ENCODE results near the gene FCN3. TPM values are rescaled to one million over a fixed set of nuclear protein-coding genes. Genes with fewer than 3 reads are reported as not detected.

Gene FCN3
- total and polyA plus RNA-seq, 9 of the 15 experiments (the other 6 are each of a cell fraction or from before 2014, with no cell fraction given): 0.49 TPM; not detected in 8

GRCh38 chr1:27395441-27396195, 21.0 kb upstream of the FCN3 start (continued):
- TF ChIP-seq, protein P1, sequence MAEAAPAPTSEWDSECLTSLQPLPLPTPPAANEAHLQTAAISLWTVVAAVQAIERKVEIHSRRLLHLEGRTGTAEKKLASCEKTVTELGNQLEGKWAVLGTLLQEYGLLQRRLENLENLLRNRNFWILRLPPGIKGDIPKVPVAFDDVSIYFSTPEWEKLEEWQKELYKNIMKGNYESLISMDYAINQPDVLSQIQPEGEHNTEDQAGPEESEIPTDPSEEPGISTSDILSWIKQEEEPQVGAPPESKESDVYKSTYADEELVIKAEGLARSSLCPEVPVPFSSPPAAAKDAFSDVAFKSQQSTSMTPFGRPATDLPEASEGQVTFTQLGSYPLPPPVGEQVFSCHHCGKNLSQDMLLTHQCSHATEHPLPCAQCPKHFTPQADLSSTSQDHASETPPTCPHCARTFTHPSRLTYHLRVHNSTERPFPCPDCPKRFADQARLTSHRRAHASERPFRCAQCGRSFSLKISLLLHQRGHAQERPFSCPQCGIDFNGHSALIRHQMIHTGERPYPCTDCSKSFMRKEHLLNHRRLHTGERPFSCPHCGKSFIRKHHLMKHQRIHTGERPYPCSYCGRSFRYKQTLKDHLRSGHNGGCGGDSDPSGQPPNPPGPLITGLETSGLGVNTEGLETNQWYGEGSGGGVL (CRISPR knock-in tag; IDR thresholded peaks at IDR 0.05): no peak
- no peak for TF ChIP-seq MLLT1 (IDR thresholded peaks at IDR 0.05)
- TF ChIP-seq ZNF717 (CRISPR knock-in tag; IDR thresholded peaks at IDR 0.05): no peak
- TF ChIP-seq WHSC1 (IDR thresholded peaks at IDR 0.05; ENCODE audit: low read length): no peak
- TF ChIP-seq FIP1L1 (IDR thresholded peaks at IDR 0.05; ENCODE audit: low read depth, low read length, poor library complexity, severe bottlenecking): no peak
- TF ChIP-seq IRF2 (CRISPR knock-in tag; IDR thresholded peaks at IDR 0.05): no peak
- no peak for TF ChIP-seq ZNF445 (CRISPR knock-in tag; IDR thresholded peaks at IDR 0.05; ENCODE audit: low read depth)
- TF ChIP-seq MED1 (CRISPR knock-in tag; IDR thresholded peaks at IDR 0.05; ENCODE audit: borderline replicate concordance): no peak
- no peak for TF ChIP-seq EWSR1 (IDR thresholded peaks at IDR 0.05; ENCODE audit: borderline replicate concordance, low read depth, partially characterized antibody)
- no peak for TF ChIP-seq PHF21A (IDR thresholded peaks at IDR 0.05; ENCODE audit: borderline replicate concordance, low read depth)
- TF ChIP-seq, protein P2, sequence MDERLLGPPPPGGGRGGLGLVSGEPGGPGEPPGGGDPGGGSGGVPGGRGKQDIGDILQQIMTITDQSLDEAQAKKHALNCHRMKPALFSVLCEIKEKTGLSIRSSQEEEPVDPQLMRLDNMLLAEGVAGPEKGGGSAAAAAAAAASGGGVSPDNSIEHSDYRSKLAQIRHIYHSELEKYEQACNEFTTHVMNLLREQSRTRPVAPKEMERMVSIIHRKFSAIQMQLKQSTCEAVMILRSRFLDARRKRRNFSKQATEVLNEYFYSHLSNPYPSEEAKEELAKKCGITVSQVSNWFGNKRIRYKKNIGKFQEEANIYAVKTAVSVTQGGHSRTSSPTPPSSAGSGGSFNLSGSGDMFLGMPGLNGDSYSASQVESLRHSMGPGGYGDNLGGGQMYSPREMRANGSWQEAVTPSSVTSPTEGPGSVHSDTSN (CRISPR knock-in tag; IDR thresholded peaks at IDR 0.05; ENCODE audit: low read depth): no peak
- TF ChIP-seq, protein P2 (tag; conservative IDR thresholded peaks at IDR 0.05; ENCODE audit: low read depth): no peak
- TF ChIP-seq ZNF444 (CRISPR knock-in tag; IDR thresholded peaks at IDR 0.05): no peak
- TF ChIP-seq SNAPC5 (CRISPR knock-in tag; IDR thresholded peaks at IDR 0.05): no peak
- peak; percentile 85 for TF ChIP-seq RFX1 (IDR thresholded peaks at IDR 0.05)
- 0 out of 3 replicates have a peak, but pooled peaks of 1 of the 2 experiments have one; percentile 41 for TF ChIP-seq CBX3 (IDR thresholded peaks at IDR 0.05; ENCODE audit: borderline replicate concordance in 1 of 2, low read length in 2 of 2)
- peak; percentile 91 to 92 for TF ChIP-seq RAD21 (CRISPR knock-in tag; conservative IDR thresholded peaks at IDR 0.05 in 1 of 2, IDR thresholded peaks at IDR 0.05 in 1 of 2)
- TF ChIP-seq ZBTB7A (IDR thresholded peaks at IDR 0.05; ENCODE audit: borderline replicate concordance, control insufficient read depth, low read depth, low read length): peak; percentile 58; the same call in 1 of the 2 replicates
- TF ChIP-seq, protein P3, sequence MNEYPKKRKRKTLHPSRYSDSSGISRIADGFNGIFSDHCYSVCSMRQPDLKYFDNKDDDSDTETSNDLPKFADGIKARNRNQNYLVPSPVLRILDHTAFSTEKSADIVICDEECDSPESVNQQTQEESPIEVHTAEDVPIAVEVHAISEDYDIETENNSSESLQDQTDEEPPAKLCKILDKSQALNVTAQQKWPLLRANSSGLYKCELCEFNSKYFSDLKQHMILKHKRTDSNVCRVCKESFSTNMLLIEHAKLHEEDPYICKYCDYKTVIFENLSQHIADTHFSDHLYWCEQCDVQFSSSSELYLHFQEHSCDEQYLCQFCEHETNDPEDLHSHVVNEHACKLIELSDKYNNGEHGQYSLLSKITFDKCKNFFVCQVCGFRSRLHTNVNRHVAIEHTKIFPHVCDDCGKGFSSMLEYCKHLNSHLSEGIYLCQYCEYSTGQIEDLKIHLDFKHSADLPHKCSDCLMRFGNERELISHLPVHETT (CRISPR knock-in tag; conservative IDR thresholded peaks at IDR 0.05 in 1 of 2, IDR thresholded peaks at IDR 0.05 in 1 of 2): no peak
